Trophoblast cell (in vitro differentiated cells and primary cell): ENCODE data around the gene GFI1.

ENCODE experiments used
- DNase-seq, 2 donors: peaks; one replicate each; pipeline ENCODE4 v3.0.0-alpha.2; 2016
- H2AFZ ChIP-seq: 2 replicates; pipeline ENCODE4 v1.6.1; 2013; ENCODE audit warnings: low read length, moderate library complexity, mild to moderate bottlenecking; ENCODE audit not compliant: insufficient read depth, poor library complexity
- H2AK5ac ChIP-seq: 2 replicates; pipeline ENCODE4 v1.6.1; 2013; ENCODE audit warnings: mild to moderate bottlenecking, low read length
- H2BK120ac ChIP-seq: 2 replicates; pipeline ENCODE4 v1.6.1; 2013; ENCODE audit warnings: low read length, mild to moderate bottlenecking, moderate library complexity; ENCODE audit not compliant: insufficient read depth, poor library complexity
- H2BK12ac ChIP-seq: 2 replicates; pipeline ENCODE4 v1.6.1; 2013; ENCODE audit warnings: mild to moderate bottlenecking, low read length, moderate library complexity
- H2BK5ac ChIP-seq: 2 replicates; pipeline ENCODE4 v1.6.1; 2013; ENCODE audit warnings: low read length, low read depth, moderate library complexity, mild to moderate bottlenecking; ENCODE audit not compliant: poor library complexity
- H3K14ac ChIP-seq: 2 replicates; pipeline ENCODE4 v1.6.1; 2013; ENCODE audit warnings: mild to moderate bottlenecking, low read length
- H3K18ac ChIP-seq: 2 replicates; pipeline ENCODE4 v1.6.1; 2013; ENCODE audit warnings: mild to moderate bottlenecking, low read length
- H3K23ac ChIP-seq: 2 replicates; pipeline ENCODE4 v1.6.1; 2013; ENCODE audit warnings: low read length
- H3K27ac ChIP-seq: 2 replicates; pipeline ENCODE4 v1.5.1; 2013; ENCODE audit warnings: low read depth, mild to moderate bottlenecking, inconsistent platforms, low read length, moderate library complexity
- H3K27me3 ChIP-seq: 2 replicates; pipeline ENCODE4 v1.6.1; 2013; ENCODE audit warnings: inconsistent platforms, mild to moderate bottlenecking, low read length, moderate library complexity; ENCODE audit not compliant: insufficient read depth
- H3K36me3 ChIP-seq, 2 experiments: 1 replicate in 1 of 2; 2 replicates in 1 of 2; pipeline ENCODE4 v1.6.1; 2013; ENCODE audit warnings: low read length in 2 of 2, mild to moderate bottlenecking in 2 of 2, moderate library complexity in 1 of 2; ENCODE audit not compliant: insufficient read depth in 2 of 2, control insufficient read depth in 1 of 2
- H3K4ac ChIP-seq: 2 replicates; pipeline ENCODE4 v1.6.1; 2013; ENCODE audit warnings: low read depth, mild to moderate bottlenecking, low read length, moderate library complexity
- H3K4me1 ChIP-seq, 2 experiments: 1 replicate in 1 of 2; 2 replicates in 1 of 2; pipeline ENCODE4 v1.6.1; 2013; ENCODE audit warnings: low read length in 2 of 2, mild to moderate bottlenecking in 2 of 2, moderate library complexity in 1 of 2; ENCODE audit not compliant: insufficient read depth in 2 of 2, control insufficient read depth in 1 of 2
- H3K4me2 ChIP-seq: 2 replicates; pipeline ENCODE4 v1.6.1; 2013; ENCODE audit warnings: inconsistent platforms, mild to moderate bottlenecking, low read length, moderate library complexity
- H3K4me3 ChIP-seq: 2 replicates; pipeline ENCODE4 v1.5.1; 2013; ENCODE audit warnings: mild to moderate bottlenecking, low read depth, low read length, inconsistent platforms
- H3K79me1 ChIP-seq: one replicate; pipeline ENCODE4 v1.6.1; 2013; ENCODE audit warnings: low read length
- H3K79me2 ChIP-seq: 2 replicates; pipeline ENCODE4 v1.6.1; 2013; ENCODE audit warnings: low read length, mild to moderate bottlenecking; ENCODE audit not compliant: control insufficient read depth, insufficient read depth, poor library complexity
- H3K9ac ChIP-seq: 2 replicates; pipeline ENCODE4 v1.6.1; 2013; ENCODE audit warnings: mild to moderate bottlenecking, low read length
- H3K9me3 ChIP-seq: 2 replicates; pipeline ENCODE4 v1.6.1; 2013; ENCODE audit warnings: low read depth, mild to moderate bottlenecking, control low read depth, inconsistent platforms, low read length; ENCODE audit not compliant: insufficient read depth
- H4K12ac ChIP-seq: 2 replicates; pipeline ENCODE4 v1.6.1; 2013; ENCODE audit warnings: low read depth, mild to moderate bottlenecking, low read length, moderate library complexity
- H4K8ac ChIP-seq: 2 replicates; pipeline ENCODE4 v1.6.1; 2013; ENCODE audit warnings: low read depth, mild to moderate bottlenecking, low read length, moderate library complexity
- H4K91ac ChIP-seq: one replicate; pipeline ENCODE4 v1.6.1; 2013; ENCODE audit warnings: low read depth, mild to moderate bottlenecking, low read length, moderate library complexity
- WGBS: extraction: QIAGEN DNeasy Blood & Tissue Kit; methylation state at CpG from one replicate; pipeline ENCODE4 v1.1.7; 2013; ENCODE audit warnings: missing lambda C conversion rate; ENCODE audit not compliant: insufficient read length, insufficient coverage; ENCODE audit errors: extremely low coverage; 5-methylcytosine and 5-hydroxymethylcytosine counted together

GFI1 gene

GRCh38 chr1:92476071-92476631 is 10.6 kb downstream of the GFI1 start:
- H3K4me3 ChIP-seq: no peak overlapping the region
- no peak for DNase-seq
- no peak overlapping the region for H2BK12ac ChIP-seq
- H3K18ac ChIP-seq: no peak overlapping the region
- H4K91ac ChIP-seq: no peak overlapping the region
- no peak overlapping the region for H4K12ac ChIP-seq
- H2BK120ac ChIP-seq: no peak overlapping the region
- no peak overlapping the region for H4K8ac ChIP-seq
- no peak overlapping the region for H2AFZ ChIP-seq
- H3K79me1 ChIP-seq: no peaks in the 10 kb centered on the region
- peaks cover 7 to 9% of the 10 kb centered on the region in 2 experiments for H3K4me1 ChIP-seq
- no peak overlapping the region for H3K4ac ChIP-seq
- H3K9me3 ChIP-seq: peaks cover 10% of the 10 kb centered on the region
- no CpG with 5 or more reads among the region's 12 CpGs for WGBS
- no peak overlapping the region for H2AK5ac ChIP-seq
- no peaks in the 10 kb centered on the region for H3K36me3 ChIP-seq
- peaks cover 26% of the 10 kb centered on the region for H3K27me3 ChIP-seq
- H3K9ac ChIP-seq: no peak overlapping the region
- no peaks in the 10 kb centered on the region for H3K79me2 ChIP-seq
- no peak overlapping the region for H3K23ac ChIP-seq
- no peak overlapping the region for H2BK5ac ChIP-seq
- no peak overlapping the region for H3K27ac ChIP-seq
- H3K4me2 ChIP-seq: no peak overlapping the region
- no peak overlapping the region for H3K14ac ChIP-seq

- Histone ChIP-seq H3K9me3 (peaks cover 5% of the 10 kb centered on the region), H3K23ac (no peak overlapping the region), H3K9ac (no peak overlapping the region), H3K4me2 (no peak overlapping the region), H3K79me2 (no peaks in the 10 kb centered on the region), H4K8ac (no peak overlapping the region), H3K18ac (no peak overlapping the region), H3K79me1 (no peaks in the 10 kb centered on the region), H3K36me3 (no peaks in the 10 kb centered on the region), H4K91ac (no peak overlapping the region), H3K27me3 (peaks cover 15% of the 10 kb centered on the region), H2BK120ac (no peak overlapping the region), H2AFZ (no peak overlapping the region), H4K12ac (no peak overlapping the region), H3K4me1 (no peaks in the 10 kb centered on the region), H3K4ac (no peak overlapping the region), H2BK12ac (no peak overlapping the region), H2AK5ac (no peak overlapping the region), H3K14ac (no peak overlapping the region), H2BK5ac (no peak overlapping the region), H3K27ac (no peak overlapping the region), H3K4me3 (no peak overlapping the region)
- no peak for DNase-seq
- WGBS: no CpG with 5 or more reads among the region's 3 CpGs
Observed at GRCh38 chr1:92475029-92475428, 11.7 kb downstream of the GFI1 start.

GRCh38 chr1:92473781-92474495 is 12.8 kb downstream of the GFI1 start:
- Histone ChIP-seq H2AFZ (no peak overlapping the region), H3K4me2 (no peak overlapping the region), H3K14ac (no peak overlapping the region), H4K91ac (no peak overlapping the region), H3K23ac (no peak overlapping the region), H3K4me1 (no peaks in the 10 kb centered on the region), H3K27ac (no peak overlapping the region), H2BK5ac (no peak overlapping the region), H3K4ac (no peak overlapping the region), H4K8ac (no peak overlapping the region), H2AK5ac (no peak overlapping the region), H3K18ac (no peak overlapping the region), H3K9me3 (peaks cover 4% of the 10 kb centered on the region), H3K27me3 (peaks cover 5% of the 10 kb centered on the region), H3K9ac (no peak overlapping the region), H3K36me3 (no peaks in the 10 kb centered on the region), H3K79me1 (no peaks in the 10 kb centered on the region), H4K12ac (no peak overlapping the region), H3K4me3 (no peak overlapping the region), H3K79me2 (no peaks in the 10 kb centered on the region), H2BK12ac (no peak overlapping the region), H2BK120ac (no peak overlapping the region)
- DNase-seq: no peak
- WGBS: no CpG with 5 or more reads among the region's 5 CpGs

GRCh38 chr1:92470216-92470615 is 16.5 kb downstream of the GFI1 start:
- Histone ChIP-seq H3K79me1 (no peaks in the 10 kb centered on the region), H3K14ac (no peak overlapping the region), H3K4me3 (no peak overlapping the region), H3K27me3 (no peaks in the 10 kb centered on the region), H2BK5ac (no peak overlapping the region), H3K18ac (no peak overlapping the region), H3K27ac (no peak overlapping the region), H3K9ac (no peak overlapping the region), H4K8ac (no peak overlapping the region), H2AFZ (no peak overlapping the region), H2AK5ac (no peak overlapping the region), H3K4me2 (no peak overlapping the region), H3K4me1 (no peaks in the 10 kb centered on the region), H3K9me3 (no peaks in the 10 kb centered on the region), H3K79me2 (no peaks in the 10 kb centered on the region), H4K12ac (no peak overlapping the region), H4K91ac (no peak overlapping the region), H3K36me3 (no peaks in the 10 kb centered on the region), H2BK120ac (no peak overlapping the region), H3K23ac (no peak overlapping the region), H2BK12ac (no peak overlapping the region), H3K4ac (no peak overlapping the region)
- no peak for DNase-seq
- no CpG with 5 or more reads among the region's 1 CpG for WGBS
